ENCODE results near the gene ESPL1. TPM values are rescaled to one million over a fixed set of nuclear protein-coding genes. Genes with fewer than 3 reads are reported as not detected.

Gene ESPL1
- total and polyA plus RNA-seq, 2 of the 13 experiments (the other 11 are each of a cell fraction or from before 2014, with no cell fraction given), result 5.8 to 11.5 TPM

DNA sequence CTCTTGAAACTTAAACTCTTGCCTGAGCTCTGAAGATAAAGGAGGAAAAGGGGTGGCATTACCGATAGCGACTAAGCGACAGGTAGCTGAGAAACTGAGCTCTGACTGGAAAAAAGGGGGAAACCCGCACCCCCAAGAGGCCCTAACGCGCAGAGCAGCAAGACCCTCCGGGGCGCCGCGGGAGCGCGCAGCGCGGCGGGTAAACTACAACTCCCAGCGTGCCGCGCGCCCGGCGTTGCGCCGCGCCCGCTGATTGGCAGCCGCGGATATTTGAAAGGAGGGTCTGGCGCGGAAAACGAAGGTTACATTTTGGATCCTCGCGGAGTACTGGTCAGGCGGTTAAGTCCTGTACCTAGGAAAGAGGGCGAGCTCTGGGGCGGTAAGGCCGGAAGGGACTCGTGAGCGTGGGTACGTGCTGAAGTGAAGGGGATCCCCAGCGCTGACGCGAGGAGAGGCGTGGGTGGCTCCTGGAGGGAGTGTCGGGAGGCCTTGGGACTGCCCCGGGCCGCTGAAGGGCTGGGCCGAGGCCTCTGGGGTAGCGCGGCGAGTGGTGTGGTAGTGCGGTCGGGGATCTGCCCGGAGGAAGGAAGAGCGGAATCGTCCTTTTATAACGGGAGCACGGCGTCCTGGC lies at the start of gene ESPL1 (continued):
- TF ChIP-seq, protein P1, sequence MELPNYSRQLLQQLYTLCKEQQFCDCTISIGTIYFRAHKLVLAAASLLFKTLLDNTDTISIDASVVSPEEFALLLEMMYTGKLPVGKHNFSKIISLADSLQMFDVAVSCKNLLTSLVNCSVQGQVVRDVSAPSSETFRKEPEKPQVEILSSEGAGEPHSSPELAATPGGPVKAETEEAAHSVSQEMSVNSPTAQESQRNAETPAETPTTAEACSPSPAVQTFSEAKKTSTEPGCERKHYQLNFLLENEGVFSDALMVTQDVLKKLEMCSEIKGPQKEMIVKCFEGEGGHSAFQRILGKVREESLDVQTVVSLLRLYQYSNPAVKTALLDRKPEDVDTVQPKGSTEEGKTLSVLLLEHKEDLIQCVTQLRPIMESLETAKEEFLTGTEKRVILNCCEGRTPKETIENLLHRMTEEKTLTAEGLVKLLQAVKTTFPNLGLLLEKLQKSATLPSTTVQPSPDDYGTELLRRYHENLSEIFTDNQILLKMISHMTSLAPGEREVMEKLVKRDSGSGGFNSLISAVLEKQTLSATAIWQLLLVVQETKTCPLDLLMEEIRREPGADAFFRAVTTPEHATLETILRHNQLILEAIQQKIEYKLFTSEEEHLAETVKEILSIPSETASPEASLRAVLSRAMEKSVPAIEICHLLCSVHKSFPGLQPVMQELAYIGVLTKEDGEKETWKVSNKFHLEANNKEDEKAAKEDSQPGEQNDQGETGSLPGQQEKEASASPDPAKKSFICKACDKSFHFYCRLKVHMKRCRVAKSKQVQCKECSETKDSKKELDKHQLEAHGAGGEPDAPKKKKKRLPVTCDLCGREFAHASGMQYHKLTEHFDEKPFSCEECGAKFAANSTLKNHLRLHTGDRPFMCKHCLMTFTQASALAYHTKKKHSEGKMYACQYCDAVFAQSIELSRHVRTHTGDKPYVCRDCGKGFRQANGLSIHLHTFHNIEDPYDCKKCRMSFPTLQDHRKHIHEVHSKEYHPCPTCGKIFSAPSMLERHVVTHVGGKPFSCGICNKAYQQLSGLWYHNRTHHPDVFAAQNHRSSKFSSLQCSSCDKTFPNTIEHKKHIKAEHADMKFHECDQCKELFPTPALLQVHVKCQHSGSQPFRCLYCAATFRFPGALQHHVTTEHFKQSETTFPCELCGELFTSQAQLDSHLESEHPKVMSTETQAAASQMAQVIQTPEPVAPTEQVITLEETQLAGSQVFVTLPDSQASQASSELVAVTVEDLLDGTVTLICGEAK (IDR thresholded peaks at IDR 0.05), result no peak
- TF ChIP-seq, protein P1 (CRISPR knock-in tag; IDR thresholded peaks at IDR 0.05), result peak; percentile 67; the same call in 1 of the 2 replicates
- TF ChIP-seq GLI4 (CRISPR knock-in tag; IDR thresholded peaks at IDR 0.05; ENCODE audit: borderline replicate concordance) (no peak), TCF12 (IDR thresholded peaks at IDR 0.05) (no peak), TCF12 (CRISPR knock-in tag; IDR thresholded peaks at IDR 0.05) (no peak), HMGA1 (CRISPR knock-in tag; conservative IDR thresholded peaks at IDR 0.05) (no peak), POLR2AphosphoS5 (IDR thresholded peaks at IDR 0.05; ENCODE audit: low read depth, low read length) (peak; percentile 43; the same call in 1 of the 2 replicates), ZNF33B (CRISPR knock-in tag; IDR thresholded peaks at IDR 0.05) (no peak), SYNCRIP (IDR thresholded peaks at IDR 0.05; ENCODE audit: insufficient read depth, low read depth, low read length) (no peak), NFIB (CRISPR knock-in tag; IDR thresholded peaks at IDR 0.05; ENCODE audit: borderline replicate concordance) (no peak), DNMT1 (CRISPR knock-in tag; IDR thresholded peaks at IDR 0.05) (no peak), ZFX (CRISPR knock-in tag; IDR thresholded peaks at IDR 0.05; ENCODE audit: low read depth) (peak; percentile 89), JDP2 (CRISPR knock-in tag; IDR thresholded peaks at IDR 0.05; ENCODE audit: borderline replicate concordance) (no peak), ZNF160 (CRISPR knock-in tag; IDR thresholded peaks at IDR 0.05) (0 out of 2 replicates have a peak, but pooled peaks have one; percentile 63), FOXJ3 (CRISPR knock-in tag; IDR thresholded peaks at IDR 0.05; ENCODE audit: borderline replicate concordance) (no peak), STAT5B (CRISPR knock-in tag; IDR thresholded peaks at IDR 0.05) (no peak)
- TF ChIP-seq, protein P2, sequence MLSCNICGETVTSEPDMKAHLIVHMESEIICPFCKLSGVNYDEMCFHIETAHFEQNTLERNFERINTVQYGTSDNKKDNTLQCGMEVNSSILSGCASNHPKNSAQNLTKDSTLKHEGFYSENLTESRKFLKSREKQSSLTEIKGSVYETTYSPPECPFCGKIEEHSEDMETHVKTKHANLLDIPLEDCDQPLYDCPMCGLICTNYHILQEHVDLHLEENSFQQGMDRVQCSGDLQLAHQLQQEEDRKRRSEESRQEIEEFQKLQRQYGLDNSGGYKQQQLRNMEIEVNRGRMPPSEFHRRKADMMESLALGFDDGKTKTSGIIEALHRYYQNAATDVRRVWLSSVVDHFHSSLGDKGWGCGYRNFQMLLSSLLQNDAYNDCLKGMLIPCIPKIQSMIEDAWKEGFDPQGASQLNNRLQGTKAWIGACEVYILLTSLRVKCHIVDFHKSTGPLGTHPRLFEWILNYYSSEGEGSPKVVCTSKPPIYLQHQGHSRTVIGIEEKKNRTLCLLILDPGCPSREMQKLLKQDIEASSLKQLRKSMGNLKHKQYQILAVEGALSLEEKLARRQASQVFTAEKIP (CRISPR knock-in tag; IDR thresholded peaks at IDR 0.05; ENCODE audit: borderline replicate concordance), result no peak
- TF ChIP-seq, protein P3, sequence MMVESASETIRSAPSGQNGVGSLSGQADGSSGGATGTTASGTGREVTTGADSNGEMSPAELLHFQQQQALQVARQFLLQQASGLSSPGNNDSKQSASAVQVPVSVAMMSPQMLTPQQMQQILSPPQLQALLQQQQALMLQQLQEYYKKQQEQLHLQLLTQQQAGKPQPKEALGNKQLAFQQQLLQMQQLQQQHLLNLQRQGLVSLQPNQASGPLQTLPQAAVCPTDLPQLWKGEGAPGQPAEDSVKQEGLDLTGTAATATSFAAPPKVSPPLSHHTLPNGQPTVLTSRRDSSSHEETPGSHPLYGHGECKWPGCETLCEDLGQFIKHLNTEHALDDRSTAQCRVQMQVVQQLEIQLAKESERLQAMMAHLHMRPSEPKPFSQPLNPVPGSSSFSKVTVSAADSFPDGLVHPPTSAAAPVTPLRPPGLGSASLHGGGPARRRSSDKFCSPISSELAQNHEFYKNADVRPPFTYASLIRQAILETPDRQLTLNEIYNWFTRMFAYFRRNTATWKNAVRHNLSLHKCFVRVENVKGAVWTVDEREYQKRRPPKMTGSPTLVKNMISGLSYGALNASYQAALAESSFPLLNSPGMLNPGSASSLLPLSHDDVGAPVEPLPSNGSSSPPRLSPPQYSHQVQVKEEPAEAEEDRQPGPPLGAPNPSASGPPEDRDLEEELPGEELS (CRISPR knock-in tag; IDR thresholded peaks at IDR 0.05), result no peak

Measured in HepG2 (cell line).